Astrocyte of the cerebellum (primary cell): Measurements from ENCODE around the gene TNIK.

Experiments
- DNase-seq: peaks from one replicate; pipeline ENCODE4 v3.0.0-alpha.2; 2011; ENCODE audit warnings: low read depth
- H3K4me3 ChIP-seq: 2 replicates; pipeline ENCODE4 v1.5.1; 2011; ENCODE audit warnings: mild to moderate bottlenecking, low read depth, low read length, moderate library complexity
- CTCF ChIP-seq: IDR thresholded peaks from 2 replicates; pipeline ENCODE4 v1.5.1; 2012; ENCODE audit warnings: low read length, low read depth, moderate library complexity, mild to moderate bottlenecking; ENCODE audit errors: missing control alignments
- in situ Hi-C: cut with HindIII; loops from 2 replicates; pipeline ENCODE4 v1.10.0; 2017; ENCODE audit warnings: low sequenced_read_pairs

TNIK gene

DNA sequence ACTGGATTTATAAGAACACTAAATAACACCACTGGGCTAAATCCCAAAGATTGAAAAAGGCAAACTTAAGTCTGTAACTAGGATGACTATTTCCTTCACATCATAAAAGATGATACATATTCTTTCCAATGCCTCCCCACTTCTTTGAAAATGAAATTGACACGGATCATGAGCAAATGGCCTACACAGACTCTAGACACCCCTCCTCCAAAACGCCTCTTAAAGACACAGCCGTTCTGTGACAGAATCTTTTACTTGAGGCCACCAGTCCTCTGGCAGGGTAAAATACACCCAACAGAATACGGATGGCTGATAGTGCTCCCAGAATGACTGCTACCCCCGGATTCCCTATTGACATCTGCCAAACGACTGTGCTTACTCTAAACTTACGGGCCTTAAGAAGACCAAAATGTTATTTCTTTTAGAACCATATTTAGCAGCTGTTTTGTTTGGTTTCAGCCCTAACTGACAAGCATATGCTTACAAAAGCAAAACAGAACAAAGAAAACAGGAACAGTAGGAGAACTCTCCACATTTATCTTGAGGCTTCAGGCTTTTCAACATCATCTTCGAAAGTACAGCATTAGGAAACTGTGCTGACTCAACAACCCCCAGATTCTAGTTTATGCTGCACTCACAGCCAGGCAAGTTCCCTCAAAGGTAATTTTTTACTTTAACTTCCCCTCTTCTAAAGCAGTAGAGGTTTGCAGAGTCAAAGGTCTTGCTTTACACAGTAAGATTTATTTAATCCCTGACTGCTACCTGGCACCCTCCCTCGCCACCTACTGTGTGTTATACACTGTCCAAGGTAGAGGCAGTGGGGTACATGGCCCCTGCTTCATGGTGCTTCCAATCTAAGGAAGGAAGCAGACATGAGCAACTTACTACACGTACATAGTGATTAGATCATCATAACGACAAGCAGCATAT is 84.3 kb downstream of the TNIK start:
- in situ Hi-C loops: no loop called here
- DNase-seq: no peak
- no peak overlapping the region for H3K4me3 ChIP-seq
- no peak for TF ChIP-seq CTCF

GRCh38 chr3:171374661-171375285 is 85.4 kb downstream of the TNIK start:
- H3K4me3 ChIP-seq: no peak overlapping the region
- in situ Hi-C loops: no loop called here
- TF ChIP-seq CTCF: no peak
- DNase-seq: no peak

GRCh38 chr3:171374260-171374659 is 85.9 kb downstream of the TNIK start:
- no peak for TF ChIP-seq CTCF
- in situ Hi-C loops: no loop called here
- DNase-seq: no peak
- H3K4me3 ChIP-seq: no peak overlapping the region

DNA sequence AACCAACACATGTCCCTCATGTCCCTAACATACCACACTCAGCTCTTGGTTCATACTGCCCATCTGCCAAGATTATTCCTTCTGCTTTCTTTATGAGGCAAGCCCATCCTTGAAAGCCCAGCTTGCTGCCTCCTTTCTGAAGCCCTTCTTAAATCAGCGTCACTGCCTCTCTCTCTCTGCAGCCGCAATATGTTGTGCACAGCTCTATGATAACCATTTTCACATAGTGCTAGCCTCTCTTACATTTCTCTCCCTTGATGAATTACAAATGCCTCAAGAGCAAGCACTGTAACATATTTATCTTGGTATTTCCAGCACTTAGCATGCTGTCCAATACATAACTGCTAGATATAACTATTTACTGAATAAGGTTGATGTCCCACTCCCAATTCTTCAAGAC is 86.5 kb downstream of the TNIK start:
- DNase-seq: no peak
- TF ChIP-seq CTCF: no peak
- no peak overlapping the region for H3K4me3 ChIP-seq
- in situ Hi-C loops: no loop called here

DNA sequence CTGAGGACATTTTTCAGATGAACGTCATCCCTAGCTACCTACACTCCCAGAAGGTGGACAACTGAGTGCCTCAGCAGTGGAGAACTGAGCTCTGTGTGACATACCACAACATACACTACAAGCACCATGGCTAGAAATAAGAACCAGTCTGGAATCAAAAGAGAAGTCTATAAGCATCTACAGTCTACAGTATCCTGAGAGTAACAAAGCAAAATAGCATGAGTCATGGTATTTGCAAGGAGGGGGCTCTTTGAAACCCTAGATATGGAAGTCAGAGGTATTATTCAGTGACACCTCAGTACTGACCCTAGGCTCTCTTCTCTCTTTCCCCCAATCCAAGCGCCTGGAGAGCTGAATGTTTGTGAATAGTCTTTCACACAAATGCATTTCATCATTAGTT is 87.5 kb downstream of the TNIK start:
- TF ChIP-seq CTCF: no peak
- H3K4me3 ChIP-seq: no peak overlapping the region
- no peak for DNase-seq
- in situ Hi-C loops: no loop called here

GRCh38 chr3:171371354-171371753 is 88.9 kb downstream of the TNIK start:
- TF ChIP-seq CTCF: no peak
- no peak overlapping the region for H3K4me3 ChIP-seq
- in situ Hi-C loops: no loop called here
- no peak for DNase-seq
